ENCODE results near the gene NPR1.

GRCh38 chr1:153633754-153634665 is 44.5 kb upstream of the NPR1 start, which contains the start of gene CHTOP:
- TF ChIP-seq CTCF (IDR thresholded peaks at IDR 0.05), result no peak
- TF ChIP-seq PHF8 (IDR thresholded peaks at IDR 0.05; ENCODE audit: borderline replicate concordance, low read depth), result peak; percentile 56; the same call in 1 of the 2 replicates
- TF ChIP-seq REST (IDR thresholded peaks at IDR 0.05), result no peak; the same call in 1 of the 2 replicates
